Neural crest cell (in vitro differentiated cells): Measurements from ENCODE around the gene SLC12A1. TPM values are rescaled to one million over a fixed set of nuclear protein-coding genes. Genes with fewer than 3 reads are reported as not detected.
A peak's percentile ranks its signal among the peaks of the same experiment; 100 is the strongest.

ENCODE experiments used
- DNase-seq: peaks from one replicate; pipeline ENCODE4 v3.0.0; 2021; ENCODE audit warnings: low read depth, mixed read lengths, low spot score
- H3K27ac Mint-ChIP-seq: one replicate; pipeline ENCODE4 v1.8.0; 2021; ENCODE audit warnings: mild to moderate bottlenecking, mixed read lengths; ENCODE audit not compliant: unreplicated experiment
- H3K27me3 Mint-ChIP-seq: 2 replicates; pipeline ENCODE4 v1.8.0; 2021; ENCODE audit warnings: low read depth, mild to moderate bottlenecking, mixed read lengths
- H3K36me3 Mint-ChIP-seq: 2 replicates; pipeline ENCODE4 v1.8.0; 2021; ENCODE audit warnings: low read depth, mild to moderate bottlenecking, mixed read lengths
- H3K4me1 Mint-ChIP-seq: 2 replicates; pipeline ENCODE4 v1.8.0; 2021; ENCODE audit warnings: mixed read lengths
- H3K4me3 Mint-ChIP-seq: one replicate; pipeline ENCODE4 v1.8.0; 2021; ENCODE audit warnings: mild to moderate bottlenecking, mixed read lengths
- H3K9me3 Mint-ChIP-seq: 2 replicates; pipeline ENCODE4 v1.8.0; 2021; ENCODE audit warnings: mixed read lengths
- CTCF ChIP-seq: fragments of 200-600 bp; sonication (generic); conservative IDR thresholded peaks from 2 replicates; pipeline ENCODE4 v1.5.0; 2021; ENCODE audit warnings: antibody characterized with exemption, mild to moderate bottlenecking
- long read RNA-seq: library from polyadenylated mRNA; unstranded; transcript quantifications from one replicate; pipeline ENCODE4 v2.0.0, GENCODE V29; 2020
- total RNA-seq: library from RNA; stranded (reverse); gene quantifications from 2 replicates; pipeline ENCODE4 v1.2.1, GENCODE V29; 2021

Gene SLC12A1
- total RNA-seq = 0.16 and 0.20 TPM in 2 replicates
- long read RNA-seq = 0 reads

DNA sequence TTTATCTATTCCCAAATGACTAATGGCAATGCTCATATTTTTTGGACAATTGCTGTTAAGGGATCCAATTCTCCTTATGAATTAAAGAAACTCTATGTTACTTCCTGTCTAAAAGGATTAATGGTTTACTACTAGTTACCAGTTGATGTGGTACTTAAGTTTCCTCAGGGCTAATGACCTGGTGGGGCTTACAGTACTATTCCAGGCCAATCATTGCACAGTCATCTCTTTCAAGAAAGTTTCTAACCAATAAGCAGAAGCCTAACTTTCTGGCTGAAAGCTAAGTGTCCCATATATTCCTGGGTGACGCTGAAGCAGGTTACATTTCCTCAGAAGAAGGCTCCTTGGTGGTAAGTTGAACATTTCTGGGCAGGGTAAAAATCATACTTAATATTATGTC, at the start of gene SLC12A1:
SLC12A1 (plus strand) TSS at position 322 of the 400 bp plus-strand sequence. CDS start 1,418 bp downstream, outside the sequence.
- Mint-ChIP-seq H3K4me3 (no peak within 1 kb of the TSS), H3K36me3 (no peaks in the 10 kb centered on the region), H3K4me1 (no peaks in the 10 kb centered on the region), H3K9me3 (no peaks in the 10 kb centered on the region), H3K27ac (no peak within 1 kb of the TSS), H3K27me3 (peaks cover 8% of the 10 kb centered on the region)
- no peak for TF ChIP-seq CTCF
- no peak for DNase-seq

DNA sequence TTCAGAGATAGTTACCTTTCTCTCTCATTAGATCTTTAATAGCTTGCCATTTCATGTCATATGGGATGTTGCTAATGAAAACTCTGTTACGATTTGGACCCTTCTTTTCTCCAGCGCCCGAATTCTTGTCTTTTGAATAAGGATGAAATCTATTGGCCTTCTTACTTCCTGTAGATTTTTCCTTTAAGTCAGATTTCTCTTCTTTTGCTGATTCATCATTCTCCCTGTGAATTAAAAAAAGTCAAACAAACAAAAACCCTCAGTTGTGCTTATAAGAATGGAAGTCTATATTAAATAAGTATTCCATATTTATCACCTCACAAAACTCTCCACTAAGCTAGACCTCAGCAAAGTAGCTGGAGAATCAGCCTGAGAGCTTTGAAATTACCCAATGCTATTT, 37.5 kb upstream of the SLC12A1 start:
- peaks cover 24% of the 10 kb centered on the region for H3K4me1 Mint-ChIP-seq
- H3K4me3 Mint-ChIP-seq = peak overlapping the region; percentile 29
- H3K27me3 Mint-ChIP-seq = no peaks in the 10 kb centered on the region
- TF ChIP-seq CTCF = no peak
- peaks cover 10% of the 10 kb centered on the region for H3K9me3 Mint-ChIP-seq
- H3K27ac Mint-ChIP-seq = peak overlapping the region; percentile 13
- no peak for DNase-seq
- peaks cover 45% of the 10 kb centered on the region for H3K36me3 Mint-ChIP-seq

- Mint-ChIP-seq H3K27ac (no peak overlapping the region), H3K4me1 (peaks cover 28% of the 10 kb centered on the region)
These were observed 35.1 kb upstream of the SLC12A1 start for GRCh38 chr15:48170981-48171380.

DNA sequence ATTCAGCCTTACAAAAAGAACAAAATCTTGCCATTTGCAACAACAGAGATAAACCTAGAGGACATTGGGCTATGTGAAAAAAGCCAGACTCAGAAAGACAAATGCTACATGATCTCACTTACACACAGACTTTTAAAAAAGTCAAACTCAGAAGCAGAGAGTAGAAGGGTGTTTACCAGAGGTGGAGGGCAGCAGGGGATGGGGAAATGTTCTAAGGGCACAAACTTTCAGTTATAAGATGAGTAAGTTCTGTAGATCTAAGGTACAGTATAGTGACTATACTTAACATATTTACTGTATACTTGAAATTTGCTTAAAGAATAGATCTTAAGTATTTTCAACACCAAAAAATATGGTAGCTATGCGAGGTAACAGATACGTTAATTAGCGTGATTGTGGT, 31.0 kb upstream of the SLC12A1 start:
- DNase-seq = no peak
- peaks cover 36% of the 10 kb centered on the region for H3K4me1 Mint-ChIP-seq
- peaks cover 41% of the 10 kb centered on the region for H3K36me3 Mint-ChIP-seq
- peak overlapping the region; percentile 47 for H3K4me3 Mint-ChIP-seq
- no peak overlapping the region for H3K27ac Mint-ChIP-seq
- no peak for TF ChIP-seq CTCF
- no peaks in the 10 kb centered on the region for H3K27me3 Mint-ChIP-seq
- peaks cover 17% of the 10 kb centered on the region for H3K9me3 Mint-ChIP-seq

More at GRCh38 chr15:48170981-48171380, 35.1 kb upstream of the SLC12A1 start:
- Mint-ChIP-seq H3K27me3 (no peaks in the 10 kb centered on the region), H3K36me3 (peaks cover 58% of the 10 kb centered on the region), H3K9me3 (peaks cover 17% of the 10 kb centered on the region), H3K4me3 (no peak overlapping the region)
- DNase-seq = no peak
- no peak for TF ChIP-seq CTCF

DNA sequence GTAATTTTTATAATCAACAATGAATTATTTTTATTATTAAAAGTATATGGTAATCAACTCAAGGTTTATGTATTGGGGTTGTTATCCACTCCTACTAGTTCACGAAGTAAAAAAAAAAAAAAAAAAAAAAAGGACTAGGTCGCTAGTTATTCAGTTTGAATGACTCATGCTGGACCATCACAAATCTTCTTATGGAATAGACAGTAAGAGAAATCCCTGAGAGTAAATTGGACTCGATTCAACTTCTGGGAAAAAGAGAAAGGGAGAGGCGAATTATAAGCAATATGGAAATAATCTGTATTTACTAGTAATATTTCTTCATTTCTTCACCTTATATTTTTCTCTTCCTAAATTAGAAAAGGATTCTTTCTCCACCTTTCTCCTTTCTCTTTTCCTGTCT, 30.0 kb upstream of the SLC12A1 start:
- DNase-seq = no peak
- Mint-ChIP-seq H3K9me3 (peaks cover 17% of the 10 kb centered on the region), H3K36me3 (peaks cover 37% of the 10 kb centered on the region), H3K27ac (no peak overlapping the region), H3K4me1 (peaks cover 29% of the 10 kb centered on the region), H3K4me3 (peak overlapping the region; percentile 95), H3K27me3 (peaks cover under 1% of the 10 kb centered on the region)
- no peak for TF ChIP-seq CTCF
